ENCODE measurements around the gene STK40. TPM values are rescaled to one million over a fixed set of nuclear protein-coding genes. Genes with fewer than 3 reads are reported as not detected.

STK40 gene
- total and polyA plus RNA-seq, 9 of the 15 experiments (the other 6 are each of a cell fraction or from before 2014, with no cell fraction given) = 0.69 to 94.3 (median 39.1) TPM

GRCh38 chr1:36386265-36387140 is 779 bp upstream of the STK40 start (continued):
- TF ChIP-seq, protein P1, sequence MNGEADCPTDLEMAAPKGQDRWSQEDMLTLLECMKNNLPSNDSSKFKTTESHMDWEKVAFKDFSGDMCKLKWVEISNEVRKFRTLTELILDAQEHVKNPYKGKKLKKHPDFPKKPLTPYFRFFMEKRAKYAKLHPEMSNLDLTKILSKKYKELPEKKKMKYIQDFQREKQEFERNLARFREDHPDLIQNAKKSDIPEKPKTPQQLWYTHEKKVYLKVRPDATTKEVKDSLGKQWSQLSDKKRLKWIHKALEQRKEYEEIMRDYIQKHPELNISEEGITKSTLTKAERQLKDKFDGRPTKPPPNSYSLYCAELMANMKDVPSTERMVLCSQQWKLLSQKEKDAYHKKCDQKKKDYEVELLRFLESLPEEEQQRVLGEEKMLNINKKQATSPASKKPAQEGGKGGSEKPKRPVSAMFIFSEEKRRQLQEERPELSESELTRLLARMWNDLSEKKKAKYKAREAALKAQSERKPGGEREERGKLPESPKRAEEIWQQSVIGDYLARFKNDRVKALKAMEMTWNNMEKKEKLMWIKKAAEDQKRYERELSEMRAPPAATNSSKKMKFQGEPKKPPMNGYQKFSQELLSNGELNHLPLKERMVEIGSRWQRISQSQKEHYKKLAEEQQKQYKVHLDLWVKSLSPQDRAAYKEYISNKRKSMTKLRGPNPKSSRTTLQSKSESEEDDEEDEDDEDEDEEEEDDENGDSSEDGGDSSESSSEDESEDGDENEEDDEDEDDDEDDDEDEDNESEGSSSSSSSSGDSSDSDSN (IDR thresholded peaks at IDR 0.05; ENCODE audit: borderline replicate concordance in 1 of 2, low read depth in 2 of 2, low read length in 2 of 2) = 0 out of 4 replicates have a peak, but pooled peaks of 1 of the 2 experiments have one; percentile 60
- TF ChIP-seq TAF15 (IDR thresholded peaks at IDR 0.05; ENCODE audit: low read depth, low read length) = no peak
- TF ChIP-seq SETDB1 (IDR thresholded peaks at IDR 0.05; ENCODE audit: low read length) = no peak
- TF ChIP-seq PURB (CRISPR knock-in tag; IDR thresholded peaks at IDR 0.05; ENCODE audit: low read depth) = no peak
- TF ChIP-seq E2F3 (CRISPR knock-in tag; IDR thresholded peaks at IDR 0.05) = peak; percentile 91
- no peak for TF ChIP-seq ARID2 (IDR thresholded peaks at IDR 0.05)
- no peak for TF ChIP-seq ZBTB1 (CRISPR knock-in tag; IDR thresholded peaks at IDR 0.05; ENCODE audit: borderline replicate concordance, low read depth)
- TF ChIP-seq, protein P2, sequence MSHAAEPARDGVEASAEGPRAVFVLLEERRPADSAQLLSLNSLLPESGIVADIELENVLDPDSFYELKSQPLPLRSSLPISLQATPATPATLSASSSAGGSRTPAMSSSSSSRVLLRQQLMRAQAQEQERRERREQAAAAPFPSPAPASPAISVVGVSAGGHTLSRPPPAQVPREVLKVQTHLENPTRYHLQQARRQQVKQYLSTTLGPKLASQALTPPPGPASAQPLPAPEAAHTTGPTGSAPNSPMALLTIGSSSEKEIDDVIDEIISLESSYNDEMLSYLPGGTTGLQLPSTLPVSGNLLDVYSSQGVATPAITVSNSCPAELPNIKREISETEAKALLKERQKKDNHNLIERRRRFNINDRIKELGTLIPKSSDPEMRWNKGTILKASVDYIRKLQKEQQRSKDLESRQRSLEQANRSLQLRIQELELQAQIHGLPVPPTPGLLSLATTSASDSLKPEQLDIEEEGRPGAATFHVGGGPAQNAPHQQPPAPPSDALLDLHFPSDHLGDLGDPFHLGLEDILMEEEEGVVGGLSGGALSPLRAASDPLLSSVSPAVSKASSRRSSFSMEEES (CRISPR knock-in tag; IDR thresholded peaks at IDR 0.05) = peak; percentile 29
- TF ChIP-seq SRF (CRISPR knock-in tag; IDR thresholded peaks at IDR 0.05) = peak in 1 of 2 experiments; percentile 81
- TF ChIP-seq CREB1 (IDR thresholded peaks at IDR 0.05) = 0 out of 2 replicates have a peak, but pooled peaks have one; percentile 11
- peak; percentile 54; the same call in 1 of the 2 replicates for TF ChIP-seq CREB1 (CRISPR knock-in tag; IDR thresholded peaks at IDR 0.05)
- no peak for TF ChIP-seq YBX1 (IDR thresholded peaks at IDR 0.05)
- peak; percentile 78 for TF ChIP-seq NFIC (IDR thresholded peaks at IDR 0.05)
- peak; percentile 94 for TF ChIP-seq ARID1B (IDR thresholded peaks at IDR 0.05)
- TF ChIP-seq RNF2 (IDR thresholded peaks at IDR 0.05) = peak; percentile 98
- TF ChIP-seq MCM2 (IDR thresholded peaks at IDR 0.05; ENCODE audit: low read depth) = no peak
- no peak for TF ChIP-seq ZNF253 (CRISPR knock-in tag; conservative IDR thresholded peaks at IDR 0.05)
- TF ChIP-seq NEUROD1 (IDR thresholded peaks at IDR 0.05; ENCODE audit: borderline replicate concordance, low read depth, low read length, partially characterized antibody) = peak; percentile 91
- peak; percentile 95 for TF ChIP-seq SP1 (CRISPR knock-in tag; IDR thresholded peaks at IDR 0.05)
- TF ChIP-seq ZNF589 (CRISPR knock-in tag; IDR thresholded peaks at IDR 0.05; ENCODE audit: low read depth) = peak; percentile 98
- peak; percentile 95 for TF ChIP-seq HDAC2 (IDR thresholded peaks at IDR 0.05)
- TF ChIP-seq CBX2 (IDR thresholded peaks at IDR 0.05; ENCODE audit: insufficient read depth, low read length, poor library complexity, severe bottlenecking) = no peak
- TF ChIP-seq ZNF830 (CRISPR knock-in tag; IDR thresholded peaks at IDR 0.05) = peak; percentile 65; the same call in 1 of the 2 replicates
- TF ChIP-seq THRA (IDR thresholded peaks at IDR 0.05) = no peak
- TF ChIP-seq HDGF (IDR thresholded peaks at IDR 0.05) = no peak
